ENCODE results near the gene LKAAEAR1.
A peak's percentile ranks its signal among the peaks of the same experiment; 100 is the strongest.

Gene LKAAEAR1

DNA sequence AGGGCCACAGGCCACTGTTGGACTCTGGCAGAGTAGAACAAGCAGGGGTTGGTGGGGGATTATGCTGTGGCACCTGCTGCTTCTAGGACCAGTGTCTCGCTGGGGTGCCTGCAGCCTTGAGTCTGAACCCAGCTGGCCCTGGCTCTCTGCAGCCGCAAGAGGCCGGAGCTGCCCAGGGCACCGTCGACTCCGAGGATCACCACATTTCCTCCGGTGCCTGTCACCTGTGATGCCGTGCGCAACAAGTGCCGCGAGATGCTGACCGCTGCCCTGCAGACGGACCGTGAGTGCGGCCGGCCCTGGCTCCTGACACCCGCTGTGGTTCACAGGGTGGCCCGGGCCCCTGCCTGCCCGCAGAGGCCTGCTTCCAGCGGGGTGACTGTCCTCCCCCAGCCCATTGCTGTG is 15.0 kb downstream of the LKAAEAR1 start:
- CTCF ChIA-PET = interaction anchor here (0.6 to 2.8 kb wide), 11 partner anchors 11 to 159 kb away, joined by 3 to 38 read pairs (median 5); partner anchors contain the start of genes LKAAEAR1, OPRL1 and RGS19
- no peak for DNase-seq (ENCODE audit: low spot score)
- TF ChIP-seq, protein P1, sequence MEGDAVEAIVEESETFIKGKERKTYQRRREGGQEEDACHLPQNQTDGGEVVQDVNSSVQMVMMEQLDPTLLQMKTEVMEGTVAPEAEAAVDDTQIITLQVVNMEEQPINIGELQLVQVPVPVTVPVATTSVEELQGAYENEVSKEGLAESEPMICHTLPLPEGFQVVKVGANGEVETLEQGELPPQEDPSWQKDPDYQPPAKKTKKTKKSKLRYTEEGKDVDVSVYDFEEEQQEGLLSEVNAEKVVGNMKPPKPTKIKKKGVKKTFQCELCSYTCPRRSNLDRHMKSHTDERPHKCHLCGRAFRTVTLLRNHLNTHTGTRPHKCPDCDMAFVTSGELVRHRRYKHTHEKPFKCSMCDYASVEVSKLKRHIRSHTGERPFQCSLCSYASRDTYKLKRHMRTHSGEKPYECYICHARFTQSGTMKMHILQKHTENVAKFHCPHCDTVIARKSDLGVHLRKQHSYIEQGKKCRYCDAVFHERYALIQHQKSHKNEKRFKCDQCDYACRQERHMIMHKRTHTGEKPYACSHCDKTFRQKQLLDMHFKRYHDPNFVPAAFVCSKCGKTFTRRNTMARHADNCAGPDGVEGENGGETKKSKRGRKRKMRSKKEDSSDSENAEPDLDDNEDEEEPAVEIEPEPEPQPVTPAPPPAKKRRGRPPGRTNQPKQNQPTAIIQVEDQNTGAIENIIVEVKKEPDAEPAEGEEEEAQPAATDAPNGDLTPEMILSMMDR (conservative IDR thresholded peaks at IDR 0.05; ENCODE audit: low read depth) = no peak
- POLR2A ChIA-PET (ENCODE audit: low non-redundant PET) = no interaction called here
- H3K27ac ChIP-seq = 0 out of 2 replicates have a peak overlapping the region, but pooled peaks have one; percentile 0

DNA sequence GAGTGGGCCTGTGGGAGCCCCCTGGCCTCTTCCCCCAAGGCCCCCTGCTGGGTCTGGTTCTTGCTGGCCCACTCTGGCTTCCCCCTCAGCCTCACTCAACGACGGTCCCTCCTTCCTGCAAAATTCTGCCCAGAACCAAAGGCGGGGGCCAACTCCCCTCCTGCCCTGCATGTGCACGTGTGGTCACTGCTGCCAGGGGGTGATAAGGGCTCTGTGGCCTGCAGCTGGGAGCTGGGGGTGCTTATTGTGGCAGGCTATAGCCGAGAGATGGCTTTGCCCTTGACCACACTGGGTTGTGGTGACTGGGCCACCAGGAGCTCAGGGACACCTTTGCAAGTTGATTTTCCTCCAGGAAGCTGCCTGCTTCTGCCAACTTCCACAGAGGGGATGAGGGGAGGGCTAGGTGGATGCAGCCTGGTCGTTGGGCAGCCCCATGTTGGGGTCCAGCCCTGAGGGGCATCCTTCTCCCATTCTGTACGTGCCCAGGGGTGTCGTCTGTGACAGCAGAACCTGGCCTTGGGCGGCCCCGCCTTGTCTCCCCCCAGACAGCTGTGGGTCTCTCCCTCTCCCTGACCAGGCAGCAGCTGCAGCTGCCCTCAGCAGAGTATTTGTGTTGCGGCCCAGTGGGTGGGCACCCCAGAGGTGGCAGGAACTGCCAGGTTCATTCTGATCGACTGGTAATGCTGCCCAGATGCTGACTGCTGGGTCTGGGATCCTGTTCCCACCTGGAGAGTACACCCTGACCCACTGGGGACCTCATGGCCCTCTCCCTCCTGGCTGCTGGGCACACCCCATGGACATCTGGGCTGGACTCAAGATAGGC is 15.6 kb downstream of the LKAAEAR1 start:
- CTCF ChIA-PET = interaction anchor here (0.6 to 2.8 kb wide), 11 partner anchors 11 to 632 kb away, joined by 3 to 38 read pairs (median 5); partner anchors contain the start of genes LKAAEAR1, OPRL1 and RGS19
- TF ChIP-seq, protein P1 (conservative IDR thresholded peaks at IDR 0.05; ENCODE audit: low read depth) = no peak
- H3K27ac ChIP-seq = 0 out of 2 replicates have a peak overlapping the region, but pooled peaks have one; percentile 0
- no peak for DNase-seq (ENCODE audit: low spot score)
- POLR2A ChIA-PET (ENCODE audit: low non-redundant PET) = interaction anchor here (1.2 kb wide), 1 partner anchor 9 kb away, joined by 3 read pairs; no protein-coding TSS in a partner anchor

DNA sequence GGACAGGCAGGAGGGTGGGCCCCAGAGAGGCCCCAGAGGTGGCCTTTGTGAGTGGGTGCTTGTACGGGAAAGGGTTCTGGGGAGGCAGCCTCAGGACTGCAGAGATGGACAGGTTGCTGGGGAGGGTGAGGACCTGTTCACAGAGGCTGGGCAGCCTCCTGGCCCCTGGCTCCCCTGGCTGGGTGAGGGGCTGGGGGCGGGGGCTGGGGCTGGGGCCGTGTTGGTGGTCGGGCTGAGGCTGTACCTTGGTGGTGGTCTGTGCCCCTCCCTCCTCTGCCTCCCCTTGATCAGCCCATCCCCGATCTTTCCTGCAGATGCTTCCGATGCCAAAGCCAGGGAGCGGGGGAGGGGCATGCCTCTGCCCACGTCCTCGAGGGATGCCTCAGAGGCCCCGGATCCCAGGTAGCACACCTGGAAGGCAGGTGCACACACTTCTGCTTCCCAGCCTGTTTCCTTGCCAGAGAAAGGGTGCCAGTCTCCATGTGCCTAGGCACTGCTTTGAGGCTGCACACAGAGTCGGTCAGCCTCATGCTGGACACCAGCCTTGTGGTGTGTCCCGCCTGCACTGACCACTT is 16.4 kb downstream of the LKAAEAR1 start:
- ChIA-PET CTCF (interaction anchor here (0.7 to 2.8 kb wide), 3 partner anchors 16 to 48 kb away, joined by 3 to 28 read pairs (median 5); partner anchors contain the start of gene LKAAEAR1), POLR2A (ENCODE audit: low non-redundant PET) (interaction anchor here (1.2 kb wide), 1 partner anchor 10 kb away, joined by 3 read pairs; no protein-coding TSS in a partner anchor)
- DNase-seq (ENCODE audit: low spot score) = no peak
- TF ChIP-seq, protein P1 (conservative IDR thresholded peaks at IDR 0.05; ENCODE audit: low read depth) = no peak
- H3K27ac ChIP-seq = peak overlapping the region; percentile 83

DNA sequence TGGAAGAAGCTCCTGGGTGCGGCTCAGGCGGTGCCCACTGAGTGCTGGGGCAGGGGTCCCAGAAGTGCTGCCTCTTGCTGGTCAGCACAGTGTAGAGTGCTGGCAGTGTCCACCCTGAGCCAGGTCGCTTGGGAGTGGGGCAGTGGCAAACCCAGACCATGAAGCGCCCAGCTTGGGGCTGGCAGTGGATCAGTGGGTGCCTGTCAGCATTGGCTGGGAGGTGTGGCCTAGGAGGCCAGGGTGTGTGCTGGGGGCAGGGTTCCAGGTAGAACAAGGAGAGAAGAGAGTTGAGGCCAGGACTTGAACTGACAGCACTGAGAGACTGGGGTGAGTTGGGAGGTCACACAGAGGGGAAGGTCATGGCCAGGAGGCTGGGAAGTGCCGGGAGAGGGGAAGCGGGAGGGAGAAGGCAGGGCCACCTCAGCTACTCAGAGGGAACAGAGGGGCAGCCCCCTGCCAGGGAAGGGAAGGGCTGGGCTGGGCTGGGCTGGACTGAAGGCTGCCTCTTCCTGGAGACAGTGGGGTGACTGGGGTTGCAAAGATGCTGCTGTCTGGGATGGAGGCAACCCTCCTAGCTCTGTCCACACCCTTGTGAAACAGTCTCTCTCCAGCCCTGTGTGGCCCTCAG is 17.1 kb downstream of the LKAAEAR1 start:
- TF ChIP-seq, protein P1 (conservative IDR thresholded peaks at IDR 0.05; ENCODE audit: low read depth) = no peak

DNA sequence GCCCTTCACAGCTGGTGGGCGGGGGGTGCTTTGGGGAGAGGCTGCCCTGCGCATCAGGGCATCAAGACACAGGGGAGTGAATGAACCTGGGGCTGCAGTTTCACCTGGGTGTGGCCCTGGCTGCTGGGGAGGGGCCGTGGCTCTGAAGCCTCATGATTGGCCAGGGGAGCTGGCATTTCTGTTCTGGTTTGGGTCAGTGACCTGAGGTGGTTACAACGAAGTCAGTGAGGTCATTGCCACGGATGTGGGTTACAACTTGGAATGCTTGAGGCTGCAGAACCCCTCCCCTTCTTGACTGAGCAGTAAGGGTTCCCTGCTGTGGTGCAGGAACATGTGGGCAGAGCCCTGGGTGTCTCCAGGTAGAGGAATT is 18.2 kb downstream of the LKAAEAR1 start:
- TF ChIP-seq, protein P1 (conservative IDR thresholded peaks at IDR 0.05; ENCODE audit: low read depth) = no peak
- peak overlapping the region; percentile 83 for H3K27ac ChIP-seq
- CTCF ChIA-PET = interaction anchor here (0.8 to 1.5 kb wide), 4 partner anchors 9 to 85 kb away, joined by 3 to 5 read pairs (median 4); partner anchors contain the start of gene LKAAEAR1
- peak; percentile 85 for DNase-seq (ENCODE audit: low spot score)
- POLR2A ChIA-PET (ENCODE audit: low non-redundant PET) = interaction anchor here (0.6 to 0.8 kb wide), 3 partner anchors 11 to 161 kb away, joined by 3 read pairs; no protein-coding TSS in a partner anchor

More for the DNA sequence above, 17.1 kb downstream of the LKAAEAR1 start:
- POLR2A ChIA-PET (ENCODE audit: low non-redundant PET) = interaction anchor here (0.7 to 1.1 kb wide), 2 partner anchors 29 to 40 kb away, joined by 3 to 4 read pairs; no protein-coding TSS in a partner anchor
- DNase-seq (ENCODE audit: low spot score) = no peak
- H3K27ac ChIP-seq = peak overlapping the region; percentile 83
- CTCF ChIA-PET = interaction anchor here (0.7 kb wide), 2 partner anchors 48 to 1095 kb away, joined by 3 read pairs; no protein-coding TSS in a partner anchor

All from RWPE1 (cell line).